Activated CD8-positive, alpha-beta T cell treated with anti-CD3 and anti-CD28 coated beads, Interleukin-2, amount 10 ng/mL, durations not matched to agents 7 days and 5 days (primary cell): Measurements from ENCODE around the gene OSBPL10. TPM values are rescaled to one million over a fixed set of nuclear protein-coding genes. Genes with fewer than 3 reads are reported as not detected.

Source experiments
- ATAC-seq: fragments of 150-1000 bp; cut with Tn5 transposase; one replicate; pipeline ENCODE4 v1.10.0; 2021; ENCODE audit warnings: moderate library complexity
- CTCF ChIA-PET: fragments of 350-600 bp; sonication (Branson Sonifier 250); formaldehyde crosslinking; loops from one replicate; lab custom pipeline; 2021; ENCODE audit warnings: antibody characterized with exemption; lab: Charles Lee
- POLR2A ChIA-PET: fragments of 350-600 bp; sonication (Branson Sonifier 250); formaldehyde crosslinking; loops from one replicate; lab custom pipeline; 2021; ENCODE audit warnings: antibody characterized with exemption; lab: Charles Lee
- DNase-seq: peaks from one replicate; pipeline ENCODE4 v3.0.0-alpha.2; 2020
- H3K27ac Mint-ChIP-seq: one replicate; pipeline ENCODE4 v1.8.0; 2021; ENCODE audit warnings: mild to moderate bottlenecking, mixed read lengths
- H3K27me3 Mint-ChIP-seq: one replicate; pipeline ENCODE4 v1.8.0; 2021; ENCODE audit warnings: low read depth, mixed read lengths
- H3K36me3 Mint-ChIP-seq: one replicate; pipeline ENCODE4 v1.8.0; 2021; ENCODE audit warnings: low read depth, mixed read lengths
- H3K4me1 Mint-ChIP-seq: one replicate; pipeline ENCODE4 v1.8.0; 2021; ENCODE audit warnings: low read depth, mixed read lengths
- H3K4me3 Mint-ChIP-seq: one replicate; pipeline ENCODE4 v1.8.0; 2021; ENCODE audit warnings: mild to moderate bottlenecking, mixed read lengths
- H3K9me3 Mint-ChIP-seq: one replicate; pipeline ENCODE4 v1.8.0; 2022; ENCODE audit warnings: mixed read lengths; ENCODE audit not compliant: insufficient read depth
- total RNA-seq, 2 experiments: library from RNA; stranded (reverse); gene quantifications; one replicate each; pipeline ENCODE4 v1.2.3, GENCODE V29; 2021

Gene OSBPL10
- total RNA-seq, 2 experiments from 2014 or later = 0.05 to 0.53 TPM

DNA sequence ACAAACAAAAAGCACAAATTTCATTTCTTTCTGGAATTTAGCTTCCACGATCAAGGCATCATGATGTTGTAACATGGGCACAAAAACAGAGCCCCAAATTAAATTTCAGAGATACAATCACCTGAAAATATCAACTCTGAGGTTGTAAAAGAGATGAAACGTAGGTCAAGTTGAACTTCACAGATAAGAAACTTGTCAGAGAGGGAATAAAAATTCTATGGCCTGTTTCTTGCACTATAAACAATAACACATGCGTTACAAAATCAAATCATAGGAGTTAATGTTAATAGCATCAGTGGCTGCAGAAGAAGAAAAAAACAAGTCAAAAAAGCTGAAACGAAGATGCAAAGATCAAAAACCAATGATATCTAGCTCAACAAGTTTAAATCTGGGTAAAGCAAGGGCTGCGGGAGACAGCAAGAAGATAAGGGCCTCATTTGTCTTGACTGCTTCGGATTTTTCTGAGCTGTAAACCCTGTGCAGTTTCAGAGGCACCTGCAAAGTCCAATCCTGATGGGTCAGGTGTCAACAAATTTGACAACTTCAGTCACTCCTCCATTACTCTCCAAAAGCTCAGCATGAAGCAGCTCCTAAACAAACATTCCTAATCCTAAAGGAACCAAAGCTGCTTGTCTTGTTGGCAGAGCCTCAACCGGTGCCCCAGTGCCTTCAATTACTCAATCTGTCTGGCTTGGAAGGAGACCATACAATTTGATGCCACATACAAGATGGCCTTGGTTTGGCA is 228.6 kb downstream of the OSBPL10 start:
- Mint-ChIP-seq H3K27me3 (peaks cover 3% of the 10 kb centered on the region), H3K4me1 (peaks cover 23% of the 10 kb centered on the region), H3K4me3 (no peak overlapping the region), H3K36me3 (no peaks in the 10 kb centered on the region), H3K9me3 (no peaks in the 10 kb centered on the region), H3K27ac (no peak overlapping the region)
- no peak for ATAC-seq
- POLR2A ChIA-PET = no interaction called here
- CTCF ChIA-PET = no interaction called here
- DNase-seq = no peak

DNA sequence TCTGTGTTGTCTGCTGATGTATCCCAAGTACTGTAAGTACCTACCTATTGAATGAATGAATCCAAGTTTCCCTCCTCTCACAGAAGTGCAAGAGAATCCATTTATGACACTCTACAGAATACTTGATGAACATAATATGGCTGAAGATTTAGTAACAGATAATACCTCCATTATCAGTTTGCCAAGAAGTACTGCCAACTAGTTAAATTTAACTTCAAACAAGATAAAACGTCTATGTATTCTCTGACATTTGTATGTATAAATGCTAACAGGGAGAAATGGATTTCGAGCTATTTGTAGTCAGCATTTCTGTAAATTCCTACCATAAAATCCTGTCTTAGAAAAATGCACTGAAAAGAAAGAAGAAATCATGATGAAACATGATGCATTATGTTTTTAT is 230.7 kb downstream of the OSBPL10 start:
- CTCF ChIA-PET = no interaction called here
- Mint-ChIP-seq H3K27ac (no peak overlapping the region), H3K4me1 (peaks cover 9% of the 10 kb centered on the region), H3K4me3 (no peak overlapping the region), H3K27me3 (peaks cover 3% of the 10 kb centered on the region), H3K36me3 (no peaks in the 10 kb centered on the region), H3K9me3 (no peaks in the 10 kb centered on the region)
- POLR2A ChIA-PET = no interaction called here
- DNase-seq (no peak), ATAC-seq (no peak)

DNA sequence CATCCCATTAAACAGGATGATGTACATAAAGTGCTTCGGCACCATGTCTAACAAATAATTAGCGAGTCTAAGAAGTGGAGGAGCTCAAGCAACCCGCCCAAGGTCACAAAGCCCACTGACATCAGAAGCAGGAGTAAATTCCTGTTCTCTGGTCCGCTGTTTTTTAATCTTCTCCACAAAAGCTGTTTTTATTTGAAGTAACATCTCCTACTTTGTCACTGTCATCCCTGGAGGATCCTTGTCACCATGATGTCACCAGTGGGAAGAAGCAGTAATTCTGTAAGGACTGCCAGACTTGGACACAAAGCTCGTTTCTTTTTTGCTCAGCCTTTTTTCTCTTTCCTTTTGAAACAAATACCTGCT is 232.1 kb downstream of the OSBPL10 start:
- ChIA-PET POLR2A (no interaction called here), CTCF (no interaction called here)
- peaks cover 3% of the 10 kb centered on the region for H3K27me3 Mint-ChIP-seq
- no peaks in the 10 kb centered on the region for H3K4me1 Mint-ChIP-seq
- no peak overlapping the region for H3K27ac Mint-ChIP-seq
- no peak overlapping the region for H3K4me3 Mint-ChIP-seq
- no peak for DNase-seq
- no peak for ATAC-seq
- no peaks in the 10 kb centered on the region for H3K9me3 Mint-ChIP-seq
- H3K36me3 Mint-ChIP-seq = no peaks in the 10 kb centered on the region

DNA sequence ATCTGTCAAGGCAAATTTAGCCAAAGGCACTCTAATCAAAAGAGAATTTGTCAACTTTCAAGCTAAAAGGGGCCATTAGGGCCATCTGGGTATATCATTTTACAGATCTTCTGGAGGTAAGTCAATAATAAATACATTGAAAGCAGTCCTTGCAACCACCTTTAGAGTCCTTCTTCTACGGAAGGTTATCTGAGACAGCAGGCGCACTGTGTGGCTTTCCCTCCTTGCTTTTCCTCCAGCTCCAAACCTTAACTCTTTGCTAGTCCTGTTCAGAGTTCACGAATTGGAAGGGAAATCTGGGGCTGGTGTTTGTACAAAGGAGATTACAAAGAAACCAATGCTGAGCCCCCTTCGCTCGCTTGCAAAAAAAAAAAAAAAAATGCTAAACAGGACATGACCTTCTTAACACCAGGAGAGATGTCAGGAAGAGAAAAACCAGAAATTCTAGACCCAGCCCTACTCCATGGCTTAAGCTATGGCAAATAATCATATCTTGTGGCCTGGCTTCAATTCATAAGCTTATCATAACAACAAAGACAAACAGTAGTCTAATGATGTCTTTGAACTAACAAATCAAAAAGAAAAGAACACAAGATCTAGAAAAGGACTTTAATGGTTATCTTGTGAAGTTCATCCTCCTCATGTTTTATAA is 232.7 kb downstream of the OSBPL10 start:
- ChIA-PET CTCF (no interaction called here), POLR2A (no interaction called here)
- no peak overlapping the region for H3K4me3 Mint-ChIP-seq
- no peaks in the 10 kb centered on the region for H3K36me3 Mint-ChIP-seq
- H3K9me3 Mint-ChIP-seq = no peaks in the 10 kb centered on the region
- no peaks in the 10 kb centered on the region for H3K4me1 Mint-ChIP-seq
- H3K27me3 Mint-ChIP-seq = peaks cover 3% of the 10 kb centered on the region
- no peak overlapping the region for H3K27ac Mint-ChIP-seq
- DNase-seq = no peak
- ATAC-seq = no peak

DNA sequence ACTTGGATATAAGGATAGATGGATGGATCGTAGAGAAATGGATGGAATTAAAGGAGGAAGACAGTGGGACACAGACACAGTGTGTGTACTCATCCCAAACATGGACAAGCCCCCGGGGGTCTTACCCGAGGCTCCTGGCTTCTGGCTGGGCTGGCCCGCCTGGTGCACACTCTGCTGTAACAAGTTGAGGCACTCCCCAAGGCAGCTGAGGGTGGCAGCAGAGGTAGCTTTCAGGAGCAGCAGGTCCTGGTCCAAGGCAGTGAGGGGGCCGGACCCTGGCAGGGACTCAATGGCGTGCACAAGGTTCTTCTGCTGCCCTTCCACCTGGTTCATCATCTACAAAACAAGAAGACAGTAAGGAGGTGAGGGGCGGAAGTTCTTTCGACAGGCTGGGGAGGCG is 233.3 kb downstream of the OSBPL10 start:
- Mint-ChIP-seq H3K36me3 (no peaks in the 10 kb centered on the region), H3K9me3 (no peaks in the 10 kb centered on the region), H3K4me1 (no peaks in the 10 kb centered on the region), H3K4me3 (no peak overlapping the region), H3K27ac (no peak overlapping the region), H3K27me3 (peaks cover 3% of the 10 kb centered on the region)
- CTCF ChIA-PET = no interaction called here
- ATAC-seq = no peak
- POLR2A ChIA-PET = no interaction called here
- DNase-seq = no peak

DNA sequence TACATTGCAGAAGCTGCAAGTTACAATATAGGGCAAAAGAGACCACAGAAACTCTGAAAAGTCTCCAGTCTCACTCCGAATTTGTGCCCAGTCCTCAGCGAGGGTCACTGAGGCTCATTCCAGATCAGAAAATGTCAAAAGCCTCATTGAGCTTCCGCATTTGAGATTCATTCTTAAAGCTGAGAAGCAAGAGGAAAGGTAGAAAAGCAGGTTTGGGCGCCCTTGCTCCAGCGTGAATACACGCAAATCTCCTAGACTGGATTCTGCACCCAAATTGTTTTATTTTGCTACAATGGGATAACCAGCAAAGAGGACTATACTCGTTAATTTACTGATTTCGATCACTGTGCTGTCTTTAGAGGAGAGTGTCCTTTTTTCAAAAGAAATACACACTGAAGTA is 236.1 kb downstream of the OSBPL10 start:
- H3K36me3 Mint-ChIP-seq = no peaks in the 10 kb centered on the region
- H3K9me3 Mint-ChIP-seq = no peaks in the 10 kb centered on the region
- no peak overlapping the region for H3K27ac Mint-ChIP-seq
- H3K4me3 Mint-ChIP-seq = no peak overlapping the region
- H3K4me1 Mint-ChIP-seq = no peaks in the 10 kb centered on the region
- ATAC-seq = no peak
- CTCF ChIA-PET = no interaction called here
- POLR2A ChIA-PET = no interaction called here
- no peak for DNase-seq
- H3K27me3 Mint-ChIP-seq = peaks cover 5% of the 10 kb centered on the region

DNA sequence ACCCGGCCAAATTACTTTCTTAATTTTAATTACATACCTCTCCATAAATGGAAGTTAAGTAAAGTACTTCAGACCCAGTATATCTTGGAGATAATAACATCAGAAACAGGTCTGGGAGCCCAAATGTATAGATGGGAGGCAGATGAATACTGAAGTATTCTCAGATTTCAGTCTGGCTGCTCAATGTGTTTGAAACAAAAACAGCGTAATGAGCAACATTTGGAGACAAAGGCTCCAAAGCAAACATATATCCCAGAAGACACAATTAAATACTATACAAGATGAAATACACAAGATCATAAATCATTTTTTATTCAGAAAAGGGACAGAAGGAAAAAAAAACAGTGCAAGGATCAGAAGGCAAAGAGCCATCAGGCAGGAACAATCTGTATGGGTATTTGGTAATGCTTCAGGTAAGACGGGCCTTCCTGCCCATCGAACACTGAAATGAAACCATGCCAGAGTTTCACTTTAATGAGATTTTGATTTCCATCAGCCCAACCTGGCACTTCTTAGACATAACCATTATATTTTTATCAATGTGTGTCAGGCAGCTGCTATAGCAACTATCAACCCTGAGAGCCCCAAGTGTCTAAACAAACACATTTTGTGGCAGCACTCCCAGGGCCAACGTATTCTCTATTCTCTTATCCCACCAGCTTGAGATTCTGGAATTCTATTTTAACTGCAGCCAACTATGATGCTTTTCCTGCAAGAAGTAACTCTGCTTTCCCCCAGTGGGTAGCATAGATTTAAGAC is 237.6 kb downstream of the OSBPL10 start:
- ATAC-seq (no peak), DNase-seq (no peak)
- no peaks in the 10 kb centered on the region for H3K9me3 Mint-ChIP-seq
- no peaks in the 10 kb centered on the region for H3K4me1 Mint-ChIP-seq
- no peaks in the 10 kb centered on the region for H3K36me3 Mint-ChIP-seq
- no peak overlapping the region for H3K4me3 Mint-ChIP-seq
- ChIA-PET POLR2A (no interaction called here), CTCF (no interaction called here)
- H3K27me3 Mint-ChIP-seq = peaks cover 3% of the 10 kb centered on the region
- H3K27ac Mint-ChIP-seq = no peak overlapping the region

DNA sequence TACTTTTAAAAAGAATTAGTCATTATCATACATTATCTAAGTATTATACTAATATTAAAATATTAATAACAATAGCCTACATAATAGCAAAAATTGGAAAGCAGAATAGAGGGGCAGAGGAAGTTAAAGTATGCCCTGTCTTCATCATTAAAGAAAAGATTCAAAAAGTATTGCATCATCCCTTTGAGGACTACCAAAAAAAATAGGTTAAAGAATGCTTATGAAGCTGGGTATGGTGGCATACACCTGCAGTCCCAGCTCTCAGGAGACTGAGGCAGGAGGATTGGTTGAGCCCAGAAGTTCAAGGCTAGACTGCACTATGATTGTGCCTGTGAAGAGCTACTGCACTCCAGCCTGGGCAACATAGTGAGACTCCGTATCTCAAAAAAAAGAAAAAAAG is 240.7 kb downstream of the OSBPL10 start:
- CTCF ChIA-PET = no interaction called here
- H3K4me3 Mint-ChIP-seq = no peak overlapping the region
- POLR2A ChIA-PET = no interaction called here

DNA sequence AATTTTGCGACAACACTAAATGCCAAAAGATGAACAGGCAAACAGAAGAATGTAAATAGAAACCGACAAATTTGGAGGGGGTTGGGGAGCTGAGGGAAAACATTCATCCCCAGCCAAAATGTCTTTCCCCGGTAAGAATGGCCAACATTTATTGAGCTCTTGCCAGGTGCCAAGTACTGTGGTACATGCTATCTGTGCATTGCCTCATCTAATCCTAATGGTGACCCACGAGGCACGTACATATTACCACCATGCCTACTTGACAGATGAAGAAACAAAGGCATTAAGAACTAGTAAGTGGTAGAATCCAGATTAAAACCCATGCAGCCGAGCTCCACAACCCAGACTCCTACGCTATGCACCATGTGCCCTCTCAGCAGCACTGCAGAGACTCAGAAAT is 242.7 kb downstream of the OSBPL10 start:
- Mint-ChIP-seq H3K4me1 (no peaks in the 10 kb centered on the region), H3K27ac (no peak overlapping the region), H3K36me3 (no peaks in the 10 kb centered on the region), H3K27me3 (peaks cover 7% of the 10 kb centered on the region), H3K9me3 (no peaks in the 10 kb centered on the region), H3K4me3 (no peak overlapping the region)
- CTCF ChIA-PET = interaction anchor here (1.7 kb wide), 1 partner anchor 30 kb away, joined by 4 read pairs; no protein-coding TSS in a partner anchor
- POLR2A ChIA-PET = no interaction called here
- DNase-seq (no peak), ATAC-seq (no peak)

More for the DNA sequence above, 240.7 kb downstream of the OSBPL10 start:
- Mint-ChIP-seq H3K27ac (no peak overlapping the region), H3K9me3 (no peaks in the 10 kb centered on the region), H3K27me3 (peaks cover 6% of the 10 kb centered on the region), H3K4me1 (no peaks in the 10 kb centered on the region), H3K36me3 (no peaks in the 10 kb centered on the region)
- DNase-seq (no peak), ATAC-seq (no peak)

DNA sequence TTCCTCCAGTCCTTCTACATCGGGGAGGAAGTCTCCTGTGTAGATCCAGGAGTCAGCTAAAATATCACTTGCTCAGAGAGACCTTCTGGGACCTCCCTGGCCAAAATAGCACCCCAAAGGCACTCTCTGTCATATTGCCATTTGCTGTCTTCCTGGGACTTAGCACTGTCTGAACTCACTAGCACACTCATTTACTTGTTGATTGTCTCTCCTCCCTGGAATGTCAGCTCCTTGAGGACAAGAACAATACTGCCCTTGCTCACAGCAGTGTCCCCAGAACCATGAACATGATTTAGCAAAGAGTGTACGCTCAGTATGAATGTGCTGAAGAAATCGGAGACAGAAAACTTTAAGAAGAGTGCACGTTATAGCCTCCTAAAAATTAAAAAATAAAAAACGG is 245.4 kb downstream of the OSBPL10 start:
- Mint-ChIP-seq H3K27ac (no peak overlapping the region), H3K27me3 (peaks cover 6% of the 10 kb centered on the region), H3K4me3 (no peak overlapping the region), H3K36me3 (no peaks in the 10 kb centered on the region), H3K9me3 (no peaks in the 10 kb centered on the region), H3K4me1 (no peaks in the 10 kb centered on the region)
- DNase-seq = no peak
- ChIA-PET POLR2A (no interaction called here), CTCF (interaction anchor here (1.3 kb wide), 1 partner anchor 11 kb away, joined by 4 read pairs; no protein-coding TSS in a partner anchor)
- ATAC-seq = no peak

DNA sequence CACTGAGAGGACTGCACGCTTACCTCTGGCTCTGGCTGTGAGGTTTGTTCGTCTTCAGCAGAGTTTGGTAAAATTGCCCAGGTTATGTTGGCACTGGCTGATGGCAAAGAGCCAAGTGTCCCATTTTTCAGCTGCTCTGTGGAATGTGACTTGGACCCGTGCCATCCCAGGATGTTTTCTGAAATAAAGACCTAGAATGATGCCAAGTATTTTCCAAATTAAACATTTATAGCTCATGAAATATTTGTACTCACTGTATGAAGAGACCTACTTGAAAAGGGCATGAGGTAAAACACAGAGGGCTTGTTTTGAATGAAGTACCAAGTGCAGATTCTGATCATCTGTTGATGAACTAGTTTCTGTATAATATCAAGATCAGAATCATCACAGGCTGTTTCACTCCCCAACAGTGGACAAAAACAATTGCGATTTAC is 247.8 kb downstream of the OSBPL10 start:
- H3K27ac Mint-ChIP-seq = no peak overlapping the region
- POLR2A ChIA-PET = no interaction called here
- H3K4me1 Mint-ChIP-seq = no peaks in the 10 kb centered on the region
- no peaks in the 10 kb centered on the region for H3K9me3 Mint-ChIP-seq
- DNase-seq = no peak
- CTCF ChIA-PET = no interaction called here
- H3K27me3 Mint-ChIP-seq = peaks cover 9% of the 10 kb centered on the region
- no peak for ATAC-seq
- no peak overlapping the region for H3K4me3 Mint-ChIP-seq
- no peaks in the 10 kb centered on the region for H3K36me3 Mint-ChIP-seq

DNA sequence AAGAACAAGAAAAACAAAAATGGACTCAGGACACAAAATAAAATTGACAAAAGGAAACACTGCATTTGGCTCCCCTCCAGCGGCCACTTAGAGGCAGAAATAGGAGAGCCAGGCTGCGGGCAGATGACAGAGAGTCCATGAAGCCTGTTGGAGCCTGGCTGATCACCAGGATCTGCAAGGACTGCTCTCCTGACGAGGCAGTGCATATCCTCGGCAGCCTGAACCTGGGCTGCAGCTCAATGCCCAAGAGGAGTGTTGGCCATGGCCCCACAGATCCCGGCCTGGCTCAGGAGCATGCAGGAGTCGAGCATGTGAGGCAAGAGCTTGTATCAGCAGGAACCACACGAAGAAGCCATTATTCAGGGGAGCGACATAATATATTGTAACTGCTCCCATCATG is 248.5 kb downstream of the OSBPL10 start:
- DNase-seq = no peak

More for the DNA sequence above, 248.5 kb downstream of the OSBPL10 start:
- Mint-ChIP-seq H3K9me3 (no peaks in the 10 kb centered on the region), H3K27ac (no peak overlapping the region), H3K27me3 (peaks cover 9% of the 10 kb centered on the region), H3K4me1 (no peaks in the 10 kb centered on the region), H3K4me3 (no peak overlapping the region), H3K36me3 (no peaks in the 10 kb centered on the region)
- ChIA-PET CTCF (no interaction called here), POLR2A (no interaction called here)
- no peak for ATAC-seq
